ENCODE measurements around the gene FKBP5. TPM values are rescaled to one million over a fixed set of nuclear protein-coding genes. Genes with fewer than 3 reads are reported as not detected.

The FKBP5 gene
- total and polyA plus RNA-seq, 9 donors: 36.2 to 231 (median 142) TPM

GRCh38 chr6:35669451-35670045 is 19.2 kb downstream of the FKBP5 start:
- Histone ChIP-seq H3K4me3 (no peak overlapping the region), H3K27me3 (no peaks in the 10 kb centered on the region), H3K4me1 (ENCODE audit: insufficient read depth) (peaks cover 7% of the 10 kb centered on the region), H3K9me3 (no peaks in the 10 kb centered on the region), H3K36me3 (no peaks in the 10 kb centered on the region), H3K27ac (no peak overlapping the region)
- TF ChIP-seq EP300 (IDR thresholded peaks at IDR 0.05) (no peak), POLR2A (IDR thresholded peaks at IDR 0.05) (no peak), CTCF (IDR thresholded peaks at IDR 0.05) (no peak)
- intact Hi-C loops (cut with DNase I): no loop called here
- DNase-seq: no peak
- 26 to 32% (median 31%) methylated on average over 1 of the region's 1 CpG for WGBS, 3 donors

- Histone ChIP-seq H3K36me3 (no peaks in the 10 kb centered on the region), H3K4me3 (no peak overlapping the region), H3K9me3 (no peaks in the 10 kb centered on the region), H3K27ac (no peak overlapping the region), H3K4me1 (ENCODE audit: insufficient read depth) (peaks cover 7% of the 10 kb centered on the region), H3K27me3 (no peaks in the 10 kb centered on the region)
- no peak for DNase-seq
- TF ChIP-seq POLR2A (IDR thresholded peaks at IDR 0.05) (no peak), EP300 (IDR thresholded peaks at IDR 0.05) (no peak), CTCF (IDR thresholded peaks at IDR 0.05) (no peak)
- intact Hi-C loops (cut with DNase I): no loop called here
Observed at GRCh38 chr6:35668744-35669450, 19.8 kb downstream of the FKBP5 start.

- DNase-seq: no peak
- WGBS, 3 donors: 54 to 79% (median 75%) methylated on average over 2 of the region's 2 CpGs
- H3K36me3 ChIP-seq: no peaks in the 10 kb centered on the region
Observed at GRCh38 chr6:35668096-35668495, 20.6 kb downstream of the FKBP5 start.

GRCh38 chr6:35665573-35665972 is 23.1 kb downstream of the FKBP5 start:
- TF ChIP-seq EP300 (IDR thresholded peaks at IDR 0.05): no peak
- TF ChIP-seq POLR2A (IDR thresholded peaks at IDR 0.05): no peak
- no peak for TF ChIP-seq CTCF (IDR thresholded peaks at IDR 0.05)
- no peaks in the 10 kb centered on the region for H3K9me3 ChIP-seq
- 83 to 95% (median 89%) methylated on average over 3 of the region's 3 CpGs for WGBS, 3 donors
- intact Hi-C loops (cut with DNase I): no loop called here
- no peak overlapping the region for H3K4me3 ChIP-seq
- peaks cover 10% of the 10 kb centered on the region for H3K4me1 ChIP-seq (ENCODE audit: insufficient read depth)
- no peak overlapping the region for H3K27ac ChIP-seq
- DNase-seq: no peak
- H3K27me3 ChIP-seq: no peaks in the 10 kb centered on the region
- H3K36me3 ChIP-seq: no peaks in the 10 kb centered on the region

More at GRCh38 chr6:35668096-35668495, 20.6 kb downstream of the FKBP5 start:
- H3K27me3 ChIP-seq: no peaks in the 10 kb centered on the region
- H3K4me3 ChIP-seq: no peak overlapping the region
- no peak overlapping the region for H3K27ac ChIP-seq
- TF ChIP-seq CTCF (IDR thresholded peaks at IDR 0.05) (no peak), POLR2A (IDR thresholded peaks at IDR 0.05) (no peak)
- H3K9me3 ChIP-seq: no peaks in the 10 kb centered on the region
- peaks cover 8% of the 10 kb centered on the region for H3K4me1 ChIP-seq (ENCODE audit: insufficient read depth)
- intact Hi-C loops (cut with DNase I): no loop called here

Measured in ovary (tissue), 9 donors.